GM21360 (cell line): Measurements from ENCODE around the gene AMDHD2.
"Not testable (repeated sequence)": the region's sequence is repeated elsewhere in the genome, so short reads cannot be mapped to it uniquely, and the experiment has no call there.

Experiments used
- ATAC-seq: cut with Tn5 transposase; IDR thresholded peaks from one replicate; pipeline ENCODE4 v1.9.1; 2021; ENCODE audit warnings: mild to moderate bottlenecking, moderate library complexity; ENCODE audit not compliant: unreplicated experiment

AMDHD2 gene

GRCh38 chr16:2567506-2567905 is 47.3 kb downstream of the AMDHD2 start:
- not testable (repeated sequence) for ATAC-seq

DNA sequence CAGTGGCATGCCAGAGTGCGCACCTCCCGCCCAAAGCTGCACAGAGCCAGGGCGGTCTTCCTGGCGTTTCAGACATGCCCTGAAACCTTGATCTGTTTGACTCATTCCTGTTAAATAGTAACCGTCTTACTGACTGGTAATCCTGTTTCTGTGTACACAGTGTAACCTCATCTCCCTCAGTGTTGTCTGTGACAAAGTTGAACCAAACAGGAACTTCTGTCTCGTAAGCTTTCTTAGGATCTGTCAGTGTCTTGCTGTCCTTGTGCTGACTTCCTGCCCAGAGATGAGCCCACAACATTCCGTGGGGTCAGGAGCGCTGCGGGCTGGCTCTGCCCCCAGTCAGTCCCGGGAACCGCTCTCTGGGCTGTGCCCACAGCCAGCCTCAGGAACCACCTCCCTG is 48.4 kb downstream of the AMDHD2 start:
- ATAC-seq: not testable (repeated sequence)

GRCh38 chr16:2572704-2573103 is 52.5 kb downstream of the AMDHD2 start:
- ATAC-seq: not testable (repeated sequence)

- ATAC-seq: not testable (repeated sequence)
Measured at GRCh38 chr16:2575839-2576238, 55.7 kb downstream of the AMDHD2 start.

- ATAC-seq: not testable (repeated sequence)
Measured at GRCh38 chr16:2577044-2577443, 56.9 kb downstream of the AMDHD2 start.

GRCh38 chr16:2578905-2579304 is 58.7 kb downstream of the AMDHD2 start:
- not testable (repeated sequence) for ATAC-seq

DNA sequence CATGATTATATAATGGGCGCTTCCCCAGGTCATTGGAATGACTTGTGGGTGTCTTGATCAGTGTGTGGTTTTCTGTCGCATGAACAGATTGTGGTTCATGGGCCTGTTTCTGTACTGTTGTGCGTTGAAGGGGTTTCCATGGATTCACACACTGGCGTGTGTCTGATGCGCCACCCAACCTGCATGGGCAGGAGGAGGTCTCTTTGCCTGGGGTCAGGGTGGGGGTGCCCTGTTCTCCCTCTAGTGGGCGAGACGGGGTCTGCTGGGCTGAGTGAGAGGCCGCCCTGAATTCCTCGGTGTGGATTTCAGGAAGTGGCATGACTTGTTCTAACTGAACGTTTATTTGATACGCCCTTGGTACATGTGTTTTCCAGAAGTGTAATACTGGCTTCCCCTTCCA is 60.0 kb downstream of the AMDHD2 start:
- ATAC-seq: not testable (repeated sequence)

DNA sequence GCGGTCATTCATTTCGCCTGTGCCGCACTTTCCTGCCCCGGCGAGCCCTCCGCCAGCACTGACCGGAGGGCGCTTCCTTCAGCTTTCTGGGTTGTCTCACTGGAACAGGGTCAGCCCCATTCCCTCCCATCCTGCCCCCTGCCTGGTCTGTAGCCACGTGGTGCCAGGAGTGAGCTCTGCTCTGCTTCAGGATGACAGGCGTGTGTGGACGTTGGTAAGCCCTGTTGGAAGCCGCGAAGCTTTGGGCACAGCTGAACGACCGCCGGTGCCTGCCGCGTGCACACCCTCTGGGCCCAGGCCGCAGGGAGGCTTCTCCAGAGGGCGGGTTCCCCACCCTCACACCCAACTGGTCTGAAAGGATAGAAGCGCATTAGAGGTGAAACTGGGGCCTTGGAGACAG is 60.6 kb downstream of the AMDHD2 start:
- ATAC-seq: not testable (repeated sequence)
